NCI-H2107 treated with DMSO at 0.1 percent for 48 hours (cell line): Measurements from ENCODE around the gene NTM.

Source experiments
- DNase-seq: peaks from one replicate; lab custom pipeline; 2025; ENCODE audit not compliant: unreplicated experiment; lab: John Stamatoyannopoulos, UW

NTM gene

GRCh38 chr11:131807876-131808275, 437.5 kb downstream of the NTM start:
- no peak for DNase-seq

GRCh38 chr11:131808470-131808869, 438.1 kb downstream of the NTM start:
- no peak for DNase-seq

DNA sequence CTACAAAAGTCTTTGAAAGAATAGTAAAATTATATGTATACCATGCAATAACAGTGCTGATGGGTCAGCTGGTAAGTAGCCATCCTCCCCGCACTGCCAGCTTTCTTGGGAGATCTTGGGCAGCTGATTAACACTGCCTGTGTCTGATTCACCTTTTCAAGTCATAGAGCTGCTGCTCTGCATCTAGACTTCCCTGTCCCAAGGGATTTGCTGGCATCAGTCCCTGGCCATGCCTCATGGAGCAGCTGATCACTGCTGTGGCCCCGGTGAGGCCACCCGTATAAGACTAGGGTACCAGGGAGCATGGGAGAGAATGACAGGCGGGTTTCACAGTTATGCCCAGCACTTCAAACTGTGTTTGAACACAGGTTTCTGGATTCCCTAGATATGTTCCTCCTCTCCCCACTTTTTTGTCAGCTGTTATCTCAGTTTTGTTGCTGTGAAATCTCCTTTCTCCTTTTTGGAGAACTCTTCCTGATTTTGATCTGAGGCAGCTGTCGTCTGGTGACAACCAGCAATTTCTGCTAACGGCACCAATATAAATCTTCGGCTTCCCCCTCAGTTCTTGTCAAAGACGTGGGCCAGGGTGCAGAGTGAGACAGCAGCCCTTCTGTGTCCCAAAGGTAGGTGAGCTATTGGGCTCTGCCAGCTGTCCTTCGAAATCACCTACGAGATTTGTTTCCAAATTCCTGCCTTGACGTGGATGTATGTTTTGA, 438.9 kb downstream of the NTM start:
- no peak for DNase-seq

GRCh38 chr11:131810541-131810940, 440.1 kb downstream of the NTM start:
- DNase-seq, result no peak

- DNase-seq, result no peak
Observed at GRCh38 chr11:131811383-131811782, 441.0 kb downstream of the NTM start.

DNA sequence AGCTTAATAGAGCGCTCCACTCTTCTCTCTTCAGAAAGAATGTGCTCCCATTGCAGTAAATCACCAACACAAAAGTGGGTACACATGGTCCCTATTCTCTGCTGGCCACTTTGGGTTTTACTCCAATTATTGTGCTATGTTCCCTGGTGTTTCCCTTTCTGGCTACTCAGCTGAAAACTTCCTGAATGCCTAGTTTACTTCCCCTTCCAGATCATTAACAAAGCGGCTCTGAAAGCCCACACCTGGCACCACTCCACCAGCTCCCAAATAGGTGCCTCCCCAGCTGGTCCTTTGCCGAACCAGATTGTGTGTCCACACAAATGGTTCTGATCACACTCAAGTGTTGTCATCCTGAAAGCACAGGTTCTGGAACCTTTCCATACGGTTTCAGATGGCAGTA, 443.7 kb downstream of the NTM start:
- DNase-seq, result no peak

GRCh38 chr11:131815590-131815989, 445.2 kb downstream of the NTM start:
- no peak for DNase-seq

DNA sequence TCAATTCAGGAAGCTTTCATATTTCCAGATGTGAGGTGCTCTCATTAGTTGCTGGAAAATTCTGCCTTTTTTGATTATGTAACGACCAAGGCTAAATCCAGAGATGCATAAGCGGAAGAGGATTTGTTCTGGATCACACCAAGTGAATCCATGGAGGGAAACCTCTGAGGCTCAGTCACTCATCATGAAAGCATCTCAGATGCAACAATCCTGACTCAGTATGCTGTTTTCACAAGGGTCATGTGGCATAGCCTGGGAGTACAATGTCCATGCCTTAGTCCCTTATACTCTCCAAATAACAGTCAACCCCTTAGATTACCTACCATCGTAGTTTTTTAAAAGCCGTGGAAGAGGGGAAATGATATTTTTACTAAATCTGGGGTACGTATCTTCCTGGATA, 445.6 kb downstream of the NTM start:
- no peak for DNase-seq

DNA sequence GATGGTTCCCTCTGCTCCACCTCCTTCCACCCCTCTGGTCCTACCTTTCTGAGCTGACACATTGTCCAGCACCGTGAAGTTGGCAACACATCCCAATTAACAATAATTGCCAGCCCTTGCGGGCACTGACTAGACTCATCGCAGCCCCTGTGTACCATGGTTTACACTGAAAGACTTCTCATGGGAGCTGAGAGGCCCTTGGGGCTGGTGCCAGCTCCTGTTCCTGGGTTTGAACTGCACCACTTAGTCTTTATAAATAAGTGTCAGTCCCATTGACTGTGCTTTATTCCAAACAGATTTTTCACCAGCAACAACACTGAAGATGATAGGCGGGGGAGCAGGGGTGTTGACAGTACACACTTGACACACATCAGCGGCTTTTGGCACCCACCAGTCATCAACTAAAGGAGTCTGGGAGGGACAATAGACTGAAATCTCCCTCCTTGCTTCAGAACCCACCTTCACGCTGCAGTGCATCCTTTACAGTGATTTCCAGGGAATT, 447.3 kb downstream of the NTM start:
- DNase-seq, result no peak

GRCh38 chr11:131819865-131820264, 449.4 kb downstream of the NTM start:
- DNase-seq, result no peak

GRCh38 chr11:131822506-131822905, 452.1 kb downstream of the NTM start:
- DNase-seq, result no peak

DNA sequence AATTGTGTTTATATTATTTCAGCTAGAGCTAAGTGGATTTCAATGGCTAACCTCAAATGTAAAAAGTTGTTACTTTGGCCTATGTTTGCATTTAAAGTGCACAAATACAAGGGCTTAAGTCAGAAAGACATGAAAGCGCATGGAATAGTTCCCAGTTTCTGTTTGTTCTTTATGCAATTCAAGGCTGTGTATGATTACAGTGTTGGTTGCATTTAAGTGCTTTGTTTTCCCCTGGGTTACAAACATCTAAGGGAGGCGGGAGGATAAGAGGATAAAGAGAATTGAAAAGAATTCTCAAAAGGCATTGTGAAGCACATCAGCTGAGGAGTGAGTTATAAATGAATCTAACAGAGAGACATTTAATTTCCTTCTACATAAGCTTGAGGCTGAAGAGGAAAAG, 453.4 kb downstream of the NTM start:
- peak; percentile 2 for DNase-seq

- no peak for DNase-seq
Observed at GRCh38 chr11:131824771-131825170, 454.4 kb downstream of the NTM start.

DNA sequence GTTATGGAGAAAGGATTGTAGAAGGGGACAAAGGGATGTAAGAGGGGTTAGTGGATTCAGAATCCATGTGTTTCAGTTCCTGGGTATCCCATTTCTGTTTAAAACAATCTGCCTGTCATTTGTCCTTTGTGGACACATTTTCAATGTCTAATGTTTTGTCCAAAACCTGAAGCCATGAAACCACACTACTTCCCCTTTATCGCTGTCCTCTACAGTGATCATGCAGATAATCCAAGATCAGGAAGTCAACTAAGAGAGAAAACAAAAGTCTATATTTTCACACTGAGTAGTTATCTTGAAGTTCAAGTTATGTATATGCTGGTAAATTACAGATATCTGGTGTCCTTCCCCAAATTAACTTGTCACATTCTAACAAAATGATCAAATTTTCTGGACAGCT, 457.0 kb downstream of the NTM start:
- DNase-seq, result no peak

DNA sequence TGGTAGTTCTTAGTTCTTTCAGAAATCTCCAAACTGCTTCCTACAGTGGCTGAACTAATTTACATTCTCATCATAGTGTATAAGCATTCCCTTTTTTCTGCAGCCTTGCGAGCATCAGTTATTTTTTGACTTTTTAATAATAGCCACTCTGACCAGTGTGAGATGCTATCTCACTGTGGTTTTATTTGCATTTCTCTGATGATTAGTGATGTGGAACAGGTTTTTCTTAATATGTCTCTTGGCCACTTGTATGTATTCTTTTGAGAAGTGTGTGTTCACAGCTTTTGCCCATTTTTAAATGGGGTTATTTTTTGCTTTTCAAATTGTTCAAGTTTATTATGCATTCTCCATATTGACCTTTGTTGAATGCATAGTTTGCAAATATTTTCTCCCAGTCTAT, 459.3 kb downstream of the NTM start:
- no peak for DNase-seq

DNA sequence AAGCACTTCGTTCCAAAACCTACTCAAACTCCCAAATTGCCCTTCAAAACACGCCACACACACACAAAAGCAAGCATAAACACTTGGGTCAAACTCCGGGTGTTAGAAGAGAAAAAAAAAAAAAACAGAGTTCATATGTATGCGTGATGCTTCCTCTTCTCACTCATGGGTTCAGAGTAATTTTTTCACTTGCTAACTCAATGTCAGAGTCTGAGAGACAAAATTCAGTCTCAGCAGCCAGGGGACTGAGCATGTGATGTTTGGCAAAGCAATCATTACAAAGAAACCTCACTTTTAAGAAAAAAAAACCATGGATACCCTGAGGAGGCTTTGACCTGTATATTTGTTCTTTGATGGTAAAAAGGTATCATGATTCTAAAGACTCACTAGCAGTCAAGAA, 461.7 kb downstream of the NTM start:
- no peak for DNase-seq

GRCh38 chr11:131833366-131833765, 463.0 kb downstream of the NTM start:
- no peak for DNase-seq

GRCh38 chr11:131837562-131837961, 467.1 kb downstream of the NTM start:
- no peak for DNase-seq

DNA sequence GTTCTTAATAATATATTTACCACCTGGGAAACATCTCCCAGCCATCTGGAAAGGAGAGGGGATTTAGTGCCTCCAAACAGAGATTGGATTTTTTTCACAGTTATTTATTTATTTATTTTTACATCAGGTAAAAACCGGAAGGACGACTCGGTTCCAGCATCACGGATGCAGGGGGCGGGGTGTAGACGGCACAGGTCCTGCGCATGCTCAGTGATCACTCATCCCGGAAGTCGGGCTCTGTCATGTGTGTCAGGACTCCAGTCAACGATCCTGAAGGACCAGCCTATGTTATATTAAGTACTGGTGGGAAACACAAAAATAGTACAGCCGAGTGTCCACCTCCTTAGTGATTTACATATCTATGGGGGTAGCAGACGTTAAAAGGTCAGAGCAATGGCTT, 467.6 kb downstream of the NTM start:
- no peak for DNase-seq

DNA sequence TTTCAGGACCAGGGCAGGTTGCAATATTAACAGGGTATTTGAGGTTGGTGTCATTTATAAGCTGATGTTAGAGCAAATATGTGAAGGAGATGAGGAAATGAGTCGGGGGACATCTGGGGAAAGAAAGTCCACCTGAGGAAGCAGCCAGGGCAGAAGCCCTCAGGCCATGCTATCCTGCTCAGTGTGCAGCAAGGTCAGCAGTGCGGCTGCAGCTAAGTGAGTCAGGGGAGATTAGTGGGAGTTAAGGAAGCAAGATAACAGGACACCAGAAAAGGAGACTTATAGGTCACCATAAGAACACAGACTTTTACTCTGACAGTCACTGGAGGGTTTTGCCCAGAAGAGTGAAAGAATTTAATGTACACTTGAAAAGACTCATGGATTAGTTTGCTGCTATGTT, 468.9 kb downstream of the NTM start:
- no peak for DNase-seq

- no peak for DNase-seq
Observed at GRCh38 chr11:131840545-131840944, 470.1 kb downstream of the NTM start.

DNA sequence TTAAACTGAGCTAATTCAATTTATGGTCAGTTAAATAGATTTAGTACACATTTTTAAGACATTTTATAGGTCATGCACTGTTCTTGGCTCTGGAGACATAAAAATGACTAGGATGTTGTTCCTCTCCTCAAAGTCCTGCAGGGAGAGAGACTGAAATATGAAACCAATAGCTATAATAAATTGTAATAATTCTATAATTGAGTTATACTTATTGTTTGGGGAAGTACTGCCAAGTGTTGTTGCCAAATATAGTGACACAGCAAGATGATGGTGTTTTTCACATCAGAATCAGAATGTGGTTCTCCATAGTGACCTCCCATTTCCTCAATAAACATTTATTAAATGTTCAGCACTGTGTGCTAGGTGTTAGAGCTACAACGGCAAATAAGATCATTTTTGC, 470.6 kb downstream of the NTM start:
- no peak for DNase-seq

DNA sequence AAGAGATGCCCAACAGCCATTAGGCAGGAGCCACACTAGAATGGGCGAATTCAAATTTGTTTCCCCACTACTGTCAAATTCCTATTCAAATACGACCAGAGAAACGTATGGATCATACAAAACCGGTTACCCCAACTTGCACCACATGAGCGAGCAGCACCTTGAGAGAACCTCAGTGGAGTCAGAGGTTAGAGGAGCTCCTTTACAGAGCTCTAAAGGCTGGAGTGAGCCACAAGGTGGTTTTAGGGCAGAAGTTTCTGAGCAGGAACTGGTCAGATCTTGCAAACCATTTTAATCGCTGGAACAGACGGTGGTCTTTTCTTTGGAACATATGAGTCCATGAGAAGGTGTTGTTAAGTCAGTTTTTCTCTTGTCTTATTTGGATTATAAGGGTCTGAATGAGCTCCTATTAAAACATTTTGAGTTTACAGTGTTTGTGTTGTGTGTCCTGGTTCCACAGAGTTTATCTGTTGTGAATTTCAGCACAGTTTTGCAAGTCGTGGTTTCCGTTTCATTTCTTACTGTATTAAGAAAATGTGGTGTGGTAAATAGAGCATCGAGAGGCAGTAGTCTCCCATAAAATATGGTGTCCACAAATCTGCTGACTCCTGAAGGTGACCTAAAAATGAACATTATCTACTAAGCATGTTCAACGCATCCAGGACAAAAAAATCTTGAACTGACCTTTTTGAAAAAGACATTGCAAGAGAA, 471.7 kb downstream of the NTM start:
- no peak for DNase-seq
